Skeletal muscle cell (primary cell): Measurements from ENCODE around the gene IWS1.
"Not testable (repeated sequence)": the region's sequence is repeated elsewhere in the genome, so short reads cannot be mapped to it uniquely, and the experiment has no call there.

Experiments
- DNase-seq: peaks from one replicate; pipeline ENCODE4 v3.0.0-alpha.2; 2010; ENCODE audit warnings: low read depth
- H3K4me3 ChIP-seq: 2 replicates; pipeline ENCODE4 v1.5.1; 2011; ENCODE audit warnings: low read depth, mild to moderate bottlenecking, control low read depth, low read length, moderate library complexity

The IWS1 gene

DNA sequence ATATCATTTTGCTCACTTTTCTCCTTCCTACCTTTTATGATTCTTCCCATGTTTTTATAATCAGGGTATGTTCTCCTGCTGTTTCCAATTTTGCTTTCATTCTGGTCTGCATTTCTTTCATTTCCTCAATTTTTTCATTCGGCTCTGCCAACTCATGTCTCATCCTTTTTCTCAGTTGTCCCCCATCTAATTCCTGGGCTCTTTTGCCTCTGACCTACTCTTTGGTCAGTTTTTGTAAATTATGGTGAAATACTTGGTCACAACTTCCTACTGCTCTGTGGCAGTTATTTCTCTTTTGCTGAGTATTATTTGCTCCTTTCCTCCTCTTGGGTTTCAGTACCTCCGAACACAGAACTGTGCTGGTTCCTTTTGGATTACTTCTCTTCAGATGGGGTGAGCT is 36.6 kb upstream of the IWS1 start:
- no peak overlapping the region for H3K4me3 ChIP-seq

DNA sequence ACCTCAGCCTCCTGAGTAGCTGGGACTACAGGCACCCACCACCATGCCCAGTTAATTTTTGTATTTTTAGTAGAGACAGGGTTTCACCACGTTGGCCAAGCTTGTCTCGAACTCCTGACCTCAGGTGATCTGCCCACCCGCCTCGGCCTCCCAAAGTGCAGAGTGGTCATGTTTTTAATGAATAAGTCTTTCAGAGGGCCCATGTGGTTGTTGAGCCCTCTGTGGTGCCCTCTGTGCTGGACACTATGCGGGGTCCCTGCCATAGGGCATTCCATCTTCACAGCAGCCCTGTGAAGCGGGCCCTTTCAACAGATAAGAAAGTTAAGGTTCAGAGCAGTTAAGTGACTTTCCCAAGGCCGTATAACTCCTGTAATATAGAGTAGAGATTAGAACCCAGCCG is 35.1 kb upstream of the IWS1 start:
- no peak overlapping the region for H3K4me3 ChIP-seq
- DNase-seq = no peak

More for the DNA sequence above, 36.6 kb upstream of the IWS1 start:
- no peak for DNase-seq

DNA sequence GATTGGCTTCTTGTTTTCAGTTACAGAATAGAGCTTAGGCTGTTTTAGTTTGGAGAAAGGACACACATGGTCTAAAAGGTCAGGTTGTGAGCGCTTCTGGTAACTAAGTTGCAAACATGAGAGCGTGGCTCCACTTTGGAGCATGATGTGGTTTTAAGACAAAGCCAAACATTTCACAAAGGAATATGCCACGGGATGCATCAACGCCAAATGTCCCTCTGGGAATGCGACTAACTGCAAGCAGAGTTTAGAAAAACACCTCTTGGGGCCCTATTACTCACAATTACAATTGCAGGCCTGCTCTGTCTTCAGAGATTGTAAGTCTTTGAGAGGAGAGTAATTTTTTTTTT is 34.6 kb upstream of the IWS1 start:
- peak; percentile 82 for DNase-seq
- H3K4me3 ChIP-seq = no peak overlapping the region

- H3K4me3 ChIP-seq = no peak overlapping the region
- no peak for DNase-seq
Observed at GRCh38 chr2:127560201-127560930, 34.1 kb upstream of the IWS1 start.

GRCh38 chr2:127559454-127559853 is 33.2 kb upstream of the IWS1 start:
- no peak for DNase-seq
- H3K4me3 ChIP-seq = no peak overlapping the region

GRCh38 chr2:127558911-127559310 is 32.6 kb upstream of the IWS1 start:
- DNase-seq = no peak
- no peak overlapping the region for H3K4me3 ChIP-seq

DNA sequence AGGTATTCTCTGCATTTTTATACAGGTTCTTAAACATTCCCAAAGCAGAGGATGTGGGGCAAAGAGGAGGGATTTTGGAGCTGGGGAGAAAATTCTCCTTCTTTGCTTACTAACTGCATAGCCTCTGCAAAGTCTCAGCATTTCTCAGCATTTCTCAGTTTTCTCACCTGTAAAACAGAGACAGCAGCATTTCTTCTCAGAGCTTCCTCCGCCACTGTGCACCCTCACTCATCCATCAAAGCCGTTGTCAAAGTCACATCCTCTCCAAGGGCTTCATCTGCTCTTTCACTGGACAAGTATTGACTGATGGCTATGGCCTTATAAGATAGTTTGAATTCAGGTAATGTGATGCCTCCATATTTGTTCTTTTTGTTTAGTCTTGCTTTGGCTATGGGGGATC is 26.6 kb upstream of the IWS1 start:
- DNase-seq = no peak
- no peak overlapping the region for H3K4me3 ChIP-seq

DNA sequence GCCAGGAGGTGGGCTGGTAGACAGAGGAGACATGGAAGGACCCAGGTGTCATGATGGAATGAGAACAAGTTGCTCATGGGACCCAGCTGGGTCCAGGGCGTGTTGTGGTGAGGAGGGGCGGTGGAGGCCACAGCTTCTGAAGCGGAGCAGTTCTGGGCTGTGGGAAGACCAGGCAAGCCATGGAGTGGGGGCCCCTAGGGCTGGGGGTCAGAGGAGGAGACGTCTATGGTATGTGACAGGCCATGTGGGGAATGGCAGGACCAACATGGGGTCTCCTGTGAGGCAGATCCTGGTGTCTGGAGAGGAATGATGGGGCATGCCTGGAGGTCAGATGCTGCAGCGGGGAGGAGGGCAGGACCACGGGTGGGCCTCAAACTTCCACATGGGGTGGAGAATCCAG is 26.0 kb upstream of the IWS1 start:
- no peak for DNase-seq
- H3K4me3 ChIP-seq = no peak overlapping the region

DNA sequence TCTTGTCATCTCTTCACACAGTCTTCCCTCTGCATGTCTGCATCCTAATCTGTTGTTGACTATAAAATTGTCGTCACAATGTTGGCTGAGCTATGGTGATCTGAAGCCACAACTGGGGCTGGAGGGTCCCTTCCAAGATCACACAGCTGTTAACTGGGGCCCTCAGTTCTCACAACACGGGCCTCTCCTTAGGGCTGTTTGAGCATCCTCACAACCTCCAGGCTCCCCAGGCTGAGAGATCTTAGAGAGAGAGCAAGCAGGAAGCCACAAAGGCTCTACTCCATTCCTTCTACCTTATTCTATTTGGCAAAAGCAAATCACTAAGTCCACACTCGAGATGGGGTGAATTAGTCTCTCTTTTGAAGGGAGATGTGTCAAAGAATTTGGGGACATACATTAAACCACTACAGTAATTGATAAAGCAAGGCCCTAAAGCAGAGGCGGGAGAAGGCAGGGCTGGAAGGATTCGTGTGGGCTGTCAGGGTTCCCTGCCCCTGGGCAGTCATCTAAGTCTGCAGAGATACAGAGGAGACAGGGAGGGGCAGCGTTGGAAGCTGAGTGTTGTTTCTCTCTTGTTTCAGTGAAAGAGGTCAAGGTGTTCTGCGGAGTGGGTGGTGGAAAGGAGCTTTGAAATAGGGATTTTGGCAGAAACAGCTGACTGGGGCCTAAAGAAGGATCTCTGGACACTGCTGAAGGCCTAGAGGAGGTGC is 25.1 kb upstream of the IWS1 start:
- H3K4me3 ChIP-seq = no peak overlapping the region
- DNase-seq = no peak

DNA sequence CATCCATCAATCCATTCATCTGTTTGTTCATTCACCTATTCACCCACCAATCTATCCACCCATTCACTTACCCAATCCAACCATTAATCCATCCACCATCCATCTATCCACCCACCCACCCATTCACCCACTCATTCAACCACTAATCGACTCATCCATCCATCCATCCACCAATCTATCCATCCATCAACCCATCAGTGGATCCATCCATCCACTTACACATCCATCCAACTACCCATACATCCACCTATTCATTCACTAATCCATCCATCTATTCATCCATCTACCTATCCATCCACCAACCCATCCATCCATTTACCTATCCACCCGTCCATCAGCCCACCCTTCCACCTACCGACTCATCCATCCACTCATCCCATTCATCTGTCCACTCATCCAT is 20.5 kb upstream of the IWS1 start:
- H3K4me3 ChIP-seq = no peak overlapping the region
- DNase-seq = no peak

GRCh38 chr2:127545796-127546195 is 19.5 kb upstream of the IWS1 start:
- H3K4me3 ChIP-seq = no peak overlapping the region
- no peak for DNase-seq

GRCh38 chr2:127545189-127545588 is 18.9 kb upstream of the IWS1 start:
- DNase-seq = no peak

DNA sequence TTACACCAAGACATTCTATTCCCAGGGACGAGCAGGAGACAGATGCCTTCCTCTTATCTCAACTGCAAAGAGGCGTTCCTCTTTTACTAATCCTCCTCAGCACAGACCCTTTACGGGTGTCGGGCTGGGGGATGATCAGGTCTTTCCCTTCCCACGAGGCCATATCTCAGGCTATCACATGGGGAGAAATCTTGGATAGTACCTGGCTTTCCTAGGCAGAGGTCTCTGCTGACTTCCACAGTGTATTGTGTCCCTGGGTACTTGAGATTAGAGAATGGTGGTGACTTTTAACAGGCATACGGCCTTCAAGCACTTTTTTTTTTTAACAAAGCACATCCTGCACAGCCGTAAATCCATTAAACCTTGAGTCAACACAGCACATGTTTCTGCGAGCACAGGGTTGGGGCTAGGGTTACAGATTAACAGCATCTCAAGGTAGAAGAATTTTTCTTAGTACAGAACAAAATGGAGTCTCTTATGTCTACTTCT is 16.8 kb upstream of the IWS1 start:
- not testable (repeated sequence) for H3K4me3 ChIP-seq, DNase-seq

More at GRCh38 chr2:127545189-127545588, 18.9 kb upstream of the IWS1 start:
- no peak overlapping the region for H3K4me3 ChIP-seq

- no peak overlapping the region for H3K4me3 ChIP-seq
- no peak for DNase-seq
Observed at GRCh38 chr2:127542231-127542630, 15.9 kb upstream of the IWS1 start.

DNA sequence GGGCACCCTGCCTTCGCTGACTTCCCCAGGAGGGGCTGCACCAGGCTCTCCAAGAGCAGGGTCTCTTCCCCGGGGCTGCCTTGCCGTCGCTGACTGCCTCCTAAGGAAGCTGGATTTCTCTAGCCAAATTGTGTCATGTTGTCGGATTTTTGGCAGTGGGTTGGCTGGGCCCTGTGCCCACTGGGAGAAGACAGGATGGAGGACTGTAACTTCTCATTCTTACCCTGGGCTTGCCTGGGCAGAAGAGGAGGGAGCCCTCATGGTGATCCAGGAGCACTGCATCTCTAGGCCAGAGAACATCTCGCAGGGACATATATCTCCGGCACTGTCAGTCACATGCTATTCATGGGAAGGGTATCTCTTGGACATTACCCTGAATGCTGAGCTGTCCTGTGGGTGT is 15.5 kb upstream of the IWS1 start:
- DNase-seq = no peak
- H3K4me3 ChIP-seq = no peak overlapping the region

DNA sequence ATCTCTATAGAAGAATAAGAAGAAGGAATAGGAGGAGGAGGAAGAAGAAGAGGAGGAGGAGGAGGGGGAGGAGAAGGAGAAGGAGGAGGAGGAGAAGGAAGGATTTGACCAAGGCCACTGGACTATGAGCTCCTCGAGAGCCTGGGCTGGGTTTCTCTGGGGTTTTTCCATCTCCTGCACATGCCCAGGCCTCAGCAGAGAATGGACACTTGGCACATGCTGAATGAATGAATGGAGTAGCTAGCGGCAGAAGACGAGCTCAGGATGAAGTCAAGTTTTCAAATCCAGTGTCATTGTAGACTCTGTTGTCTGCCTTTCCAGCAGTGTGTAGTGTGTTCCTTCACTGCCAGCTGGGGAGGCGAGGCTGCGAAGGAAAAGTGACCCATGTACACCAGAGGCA is 11.4 kb upstream of the IWS1 start:
- H3K4me3 ChIP-seq = no peak overlapping the region
- DNase-seq = no peak

GRCh38 chr2:127536707-127537541 is 10.6 kb upstream of the IWS1 start:
- DNase-seq = no peak
- no peak overlapping the region for H3K4me3 ChIP-seq

DNA sequence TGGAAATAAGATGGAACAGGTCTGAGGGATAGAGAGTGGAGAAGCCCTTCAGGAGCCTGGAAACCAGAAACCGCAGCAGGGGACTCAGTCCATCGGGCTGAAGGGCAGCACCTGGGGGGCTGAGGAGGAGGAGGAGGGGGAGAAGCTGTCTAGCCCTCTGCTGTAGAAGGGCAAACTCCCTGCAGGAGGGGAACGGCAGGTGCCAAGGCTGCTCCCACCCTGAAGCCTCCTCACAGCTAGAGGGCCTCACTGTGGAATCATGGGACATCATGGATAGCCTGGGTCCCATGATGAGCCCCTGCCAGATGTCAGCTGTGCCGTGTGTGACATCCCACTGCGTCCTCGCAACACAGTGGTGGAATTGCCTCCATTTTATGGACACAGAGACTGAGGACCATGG is 9.6 kb upstream of the IWS1 start:
- H3K4me3 ChIP-seq = no peak overlapping the region
- no peak for DNase-seq

DNA sequence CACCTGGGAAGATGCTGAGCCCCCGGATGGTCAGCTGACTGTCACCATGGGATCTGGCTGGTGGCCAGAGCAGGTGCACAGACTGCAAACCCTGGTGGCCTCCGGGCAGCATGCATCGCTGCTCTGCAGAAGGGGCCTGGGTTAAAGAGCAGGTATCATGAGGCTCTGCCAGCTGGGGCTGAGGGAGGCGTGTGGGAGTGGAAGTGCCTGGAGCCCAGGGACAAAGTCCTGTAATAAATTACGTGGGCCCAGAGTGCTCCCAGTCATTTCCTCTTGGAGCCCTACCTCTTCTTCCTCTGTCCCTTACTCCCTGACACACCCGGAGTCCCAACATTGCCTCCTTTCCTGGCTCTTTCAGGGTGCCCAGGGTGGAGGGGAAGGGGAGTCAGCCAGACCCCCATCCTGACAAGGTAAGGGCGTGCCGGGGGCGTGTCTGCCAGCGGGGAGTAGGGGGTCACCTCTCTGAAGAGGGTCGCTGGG is 9.2 kb upstream of the IWS1 start, which contains the start of gene MYO7B:
TSS of gene MYO7B (plus strand) at position 262 of the 480 bp plus-strand sequence. CDS start 24,040 bp downstream, outside the sequence.
- no peak within 1 kb of the TSS for H3K4me3 ChIP-seq
- no peak for DNase-seq

DNA sequence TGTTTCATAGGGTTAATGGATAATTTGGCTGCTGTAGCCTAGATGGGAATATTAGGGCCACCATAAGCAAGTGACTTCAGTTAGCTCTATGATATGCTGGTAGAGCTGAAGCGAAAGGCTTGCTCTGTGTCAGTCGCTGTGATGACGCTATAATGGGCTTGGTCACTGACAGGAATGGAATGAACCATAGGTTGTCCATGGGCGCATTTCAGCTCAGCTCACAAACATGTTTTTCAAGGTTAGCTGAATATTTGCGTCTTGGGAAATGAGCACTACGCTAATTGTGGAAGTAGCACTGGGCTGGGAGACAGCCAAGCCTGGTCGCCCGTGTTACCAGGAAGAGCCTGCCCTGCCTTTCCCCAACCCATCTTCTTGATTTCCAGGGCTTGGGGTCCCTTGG is 6.0 kb upstream of the IWS1 start:
- no peak overlapping the region for H3K4me3 ChIP-seq
- DNase-seq = no peak
